ENCODE measurements around the gene ZNF221. TPM values are rescaled to one million over a fixed set of nuclear protein-coding genes. Genes with fewer than 3 reads are reported as not detected.
"Not testable (repeated sequence)": the region's sequence is repeated elsewhere in the genome, so short reads cannot be mapped to it uniquely, and the experiment has no call there.

The ZNF221 gene
- total and polyA plus RNA-seq, 4 donors, result 0.30 to 3.5 (median 1.7) TPM

DNA sequence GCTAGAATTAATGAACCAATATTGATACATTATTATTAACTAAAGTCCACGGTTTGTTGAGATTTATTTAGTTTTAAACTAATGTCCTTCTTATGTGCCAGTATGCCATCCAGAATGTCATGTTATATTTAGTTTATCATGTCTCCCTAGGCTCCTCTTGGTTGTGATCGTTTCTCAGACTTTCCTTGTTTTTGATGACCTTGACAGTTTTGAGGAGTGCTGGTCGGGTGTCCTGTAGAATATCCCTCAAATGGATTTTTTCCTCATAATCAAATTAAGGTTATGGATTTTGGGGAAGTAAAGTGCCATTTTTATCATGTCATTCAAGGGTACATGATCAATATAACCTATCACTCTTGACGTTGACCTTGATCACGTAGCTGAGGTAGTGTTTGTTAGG, 9.8 kb upstream of the ZNF221 start:
- no peak overlapping the region for H3K27ac ChIP-seq (ENCODE audit: low read depth in 1 of 2, low read length in 2 of 2)
- no peaks in the 10 kb centered on the region for H3K36me3 ChIP-seq (ENCODE audit: control insufficient read depth in 4 of 4, insufficient read depth in 3 of 4, low read depth in 1 of 4, low read length in 3 of 4)
- H3K4me1 ChIP-seq (ENCODE audit: control insufficient read depth in 4 of 4, insufficient read depth in 4 of 4, low read length in 3 of 4), result no peaks in the 10 kb centered on the region
- TF ChIP-seq ZBTB33 (IDR thresholded peaks at IDR 0.05), result no peak
- TF ChIP-seq RAD21 (IDR thresholded peaks at IDR 0.05), result no peak
- no peak for TF ChIP-seq FOXA1 (IDR thresholded peaks at IDR 0.05)
- TF ChIP-seq, protein P1, sequence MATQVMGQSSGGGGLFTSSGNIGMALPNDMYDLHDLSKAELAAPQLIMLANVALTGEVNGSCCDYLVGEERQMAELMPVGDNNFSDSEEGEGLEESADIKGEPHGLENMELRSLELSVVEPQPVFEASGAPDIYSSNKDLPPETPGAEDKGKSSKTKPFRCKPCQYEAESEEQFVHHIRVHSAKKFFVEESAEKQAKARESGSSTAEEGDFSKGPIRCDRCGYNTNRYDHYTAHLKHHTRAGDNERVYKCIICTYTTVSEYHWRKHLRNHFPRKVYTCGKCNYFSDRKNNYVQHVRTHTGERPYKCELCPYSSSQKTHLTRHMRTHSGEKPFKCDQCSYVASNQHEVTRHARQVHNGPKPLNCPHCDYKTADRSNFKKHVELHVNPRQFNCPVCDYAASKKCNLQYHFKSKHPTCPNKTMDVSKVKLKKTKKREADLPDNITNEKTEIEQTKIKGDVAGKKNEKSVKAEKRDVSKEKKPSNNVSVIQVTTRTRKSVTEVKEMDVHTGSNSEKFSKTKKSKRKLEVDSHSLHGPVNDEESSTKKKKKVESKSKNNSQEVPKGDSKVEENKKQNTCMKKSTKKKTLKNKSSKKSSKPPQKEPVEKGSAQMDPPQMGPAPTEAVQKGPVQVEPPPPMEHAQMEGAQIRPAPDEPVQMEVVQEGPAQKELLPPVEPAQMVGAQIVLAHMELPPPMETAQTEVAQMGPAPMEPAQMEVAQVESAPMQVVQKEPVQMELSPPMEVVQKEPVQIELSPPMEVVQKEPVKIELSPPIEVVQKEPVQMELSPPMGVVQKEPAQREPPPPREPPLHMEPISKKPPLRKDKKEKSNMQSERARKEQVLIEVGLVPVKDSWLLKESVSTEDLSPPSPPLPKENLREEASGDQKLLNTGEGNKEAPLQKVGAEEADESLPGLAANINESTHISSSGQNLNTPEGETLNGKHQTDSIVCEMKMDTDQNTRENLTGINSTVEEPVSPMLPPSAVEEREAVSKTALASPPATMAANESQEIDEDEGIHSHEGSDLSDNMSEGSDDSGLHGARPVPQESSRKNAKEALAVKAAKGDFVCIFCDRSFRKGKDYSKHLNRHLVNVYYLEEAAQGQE (IDR thresholded peaks at IDR 0.05), result no peak
- TF ChIP-seq TAF1 (conservative IDR thresholded peaks at IDR 0.05), result no peak
- TF ChIP-seq CTCF (IDR thresholded peaks at IDR 0.05; ENCODE audit: low read depth, low read length, missing input control), result no peak
- TF ChIP-seq RXRA (IDR thresholded peaks at IDR 0.05), result no peak
- 62% methylated on average over 5 of the region's 5 CpGs for WGBS
- no peak overlapping the region for H3K4me3 ChIP-seq (ENCODE audit: low read depth in 1 of 3, low read length in 3 of 3)
- no peaks in the 10 kb centered on the region for H3K27me3 ChIP-seq (ENCODE audit: control insufficient read depth in 4 of 4, insufficient read depth in 4 of 4, low read length in 3 of 4)
- DNase-seq (ENCODE audit: low spot score), result no peak
- no peak overlapping the region for H3K9ac ChIP-seq (ENCODE audit: low read depth in 1 of 2, low read length in 2 of 2)
- peaks cover 2 to 29% (median 7%) of the 10 kb centered on the region in 4 donors for H3K9me3 ChIP-seq (ENCODE audit: control insufficient read depth in 4 of 4, low read length in 3 of 4)

- not testable (repeated sequence) for H3K9ac ChIP-seq (ENCODE audit: low read depth in 1 of 2, low read length in 2 of 2); H3K27me3 ChIP-seq (ENCODE audit: control insufficient read depth in 4 of 4, insufficient read depth in 4 of 4, low read length in 3 of 4); H3K4me3 ChIP-seq (ENCODE audit: low read depth in 1 of 3, low read length in 3 of 3); H3K4me1 ChIP-seq (ENCODE audit: control insufficient read depth in 4 of 4, insufficient read depth in 4 of 4, low read length in 3 of 4); H3K36me3 ChIP-seq (ENCODE audit: control insufficient read depth in 4 of 4, insufficient read depth in 3 of 4, low read depth in 1 of 4, low read length in 3 of 4); DNase-seq (ENCODE audit: low spot score); H3K27ac ChIP-seq (ENCODE audit: low read depth in 1 of 2, low read length in 2 of 2)
- 0% methylated on average over 1 of the region's 1 CpG for WGBS
- H3K9me3 ChIP-seq (ENCODE audit: control insufficient read depth in 4 of 4, low read length in 3 of 4), result peaks cover 4 to 27% (median 19%) of the 10 kb centered on the region in 4 donors
These were observed 3.6 kb upstream of the ZNF221 start for GRCh38 chr19:43947412-43947811.

DNA sequence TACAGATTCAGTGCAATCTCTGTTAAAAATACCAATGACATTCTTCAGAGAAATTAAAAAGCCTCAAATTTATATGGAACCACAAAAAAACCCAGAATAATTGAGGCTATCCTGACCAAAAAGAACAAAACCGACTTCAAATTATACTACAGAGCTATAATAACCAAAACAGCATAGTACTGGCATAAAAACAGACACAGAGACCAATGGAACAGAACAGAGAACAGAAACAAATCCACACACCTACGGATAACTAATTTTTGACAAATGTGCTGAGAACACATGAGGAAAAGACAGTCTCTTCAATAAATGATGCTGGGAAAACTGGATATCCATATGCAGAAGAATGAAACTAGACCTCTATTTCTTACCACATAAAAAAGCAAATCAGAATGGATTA, 1.2 kb upstream of the ZNF221 start:
- WGBS, result 76% methylated on average over 2 of the region's 2 CpGs
- H3K4me1 ChIP-seq (ENCODE audit: control insufficient read depth in 4 of 4, insufficient read depth in 4 of 4, low read length in 3 of 4); H3K9ac ChIP-seq (ENCODE audit: low read depth in 1 of 2, low read length in 2 of 2); H3K36me3 ChIP-seq (ENCODE audit: control insufficient read depth in 4 of 4, insufficient read depth in 3 of 4, low read depth in 1 of 4, low read length in 3 of 4); H3K4me3 ChIP-seq (ENCODE audit: low read depth in 1 of 3, low read length in 3 of 3); DNase-seq (ENCODE audit: low spot score); H3K27me3 ChIP-seq (ENCODE audit: control insufficient read depth in 4 of 4, insufficient read depth in 4 of 4, low read length in 3 of 4); H3K27ac ChIP-seq (ENCODE audit: low read depth in 1 of 2, low read length in 2 of 2): not testable (repeated sequence)
- H3K9me3 ChIP-seq (ENCODE audit: control insufficient read depth in 4 of 4, low read length in 3 of 4), result peaks cover 9 to 33% (median 28%) of the 10 kb centered on the region in 4 donors

Data from liver (tissue), 9 donors.